Erythroblast (primary cell): ENCODE results near the gene TTC7B.

ENCODE experiments used
- GATA1 ChIP-seq: IDR thresholded peaks from 2 replicates; pipeline ENCODE4 v1.6.1; 2011; ENCODE audit warnings: low read depth, mild to moderate bottlenecking, control low read depth, low read length, moderate library complexity
- POLR2A ChIP-seq: IDR thresholded peaks from 2 replicates; pipeline ENCODE4 v1.6.1; 2011; ENCODE audit warnings: mild to moderate bottlenecking, low read length

- TF ChIP-seq POLR2A (no peak), GATA1 (no peak)
Observed at GRCh38 chr14:90849787-90850444, 33.7 kb upstream of the TTC7B start.
